Mesothelial cell of epicardium (in vitro differentiated cells): ENCODE results near the gene KRT34. TPM values are rescaled to one million over a fixed set of nuclear protein-coding genes. Genes with fewer than 3 reads are reported as not detected.
"Not testable (repeated sequence)": the region's sequence is repeated elsewhere in the genome, so short reads cannot be mapped to it uniquely, and the experiment has no call there.

ENCODE experiments used
- DNase-seq, 2 experiments: peaks; one replicate each; pipeline ENCODE4 v3.0.0; 2021; ENCODE audit warnings: low spot score in 2 of 2; ENCODE audit not compliant: unreplicated experiment in 2 of 2
- H3K27ac Mint-ChIP-seq: 2 replicates; pipeline ENCODE4 v1.8.0; 2021; ENCODE audit warnings: mixed read lengths
- H3K27me3 Mint-ChIP-seq: 2 replicates; pipeline ENCODE4 v1.8.0; 2021; ENCODE audit warnings: low read depth, mixed read lengths
- H3K36me3 Mint-ChIP-seq: 2 replicates; pipeline ENCODE4 v1.8.0; 2021; ENCODE audit warnings: mixed read lengths
- H3K4me1 Mint-ChIP-seq: 2 replicates; pipeline ENCODE4 v1.8.0; 2021; ENCODE audit warnings: mixed read lengths
- H3K4me3 Mint-ChIP-seq: 2 replicates; pipeline ENCODE4 v1.8.0; 2021; ENCODE audit warnings: mild to moderate bottlenecking, moderate library complexity, mixed read lengths
- H3K9me3 Mint-ChIP-seq: 2 replicates; pipeline ENCODE4 v1.8.0; 2021; ENCODE audit warnings: mixed read lengths
- total RNA-seq: library from RNA; stranded (reverse); gene quantifications from 3 replicates; pipeline ENCODE4 v1.2.1, GENCODE V29; 2021
- TF ChIP-seq, protein P1 (sequence below): fragments of 200-600 bp; sonication (generic); IDR thresholded peaks from one replicate; pipeline ENCODE4 v1.5.0; 2021; ENCODE audit warnings: antibody characterized with exemption; ENCODE audit not compliant: unreplicated experiment

KRT34 gene
- total RNA-seq, result not detected in 3 replicates

GRCh38 chr17:41381943-41382342 lies at the start of gene KRT34:
KRT34 (minus strand) TSS chr17:41382306; CDS start chr17:41382246, 60 bp downstream.
- not testable (repeated sequence) for H3K27ac Mint-ChIP-seq, H3K27me3 Mint-ChIP-seq, H3K4me1 Mint-ChIP-seq, DNase-seq, H3K9me3 Mint-ChIP-seq, H3K4me3 Mint-ChIP-seq, H3K36me3 Mint-ChIP-seq

GRCh38 chr17:41430376-41430775 lies 48.3 kb upstream of the KRT34 start:
- not testable (repeated sequence) for H3K4me3 Mint-ChIP-seq, H3K36me3 Mint-ChIP-seq, H3K9me3 Mint-ChIP-seq, DNase-seq, H3K27me3 Mint-ChIP-seq, H3K27ac Mint-ChIP-seq, H3K4me1 Mint-ChIP-seq

DNA sequence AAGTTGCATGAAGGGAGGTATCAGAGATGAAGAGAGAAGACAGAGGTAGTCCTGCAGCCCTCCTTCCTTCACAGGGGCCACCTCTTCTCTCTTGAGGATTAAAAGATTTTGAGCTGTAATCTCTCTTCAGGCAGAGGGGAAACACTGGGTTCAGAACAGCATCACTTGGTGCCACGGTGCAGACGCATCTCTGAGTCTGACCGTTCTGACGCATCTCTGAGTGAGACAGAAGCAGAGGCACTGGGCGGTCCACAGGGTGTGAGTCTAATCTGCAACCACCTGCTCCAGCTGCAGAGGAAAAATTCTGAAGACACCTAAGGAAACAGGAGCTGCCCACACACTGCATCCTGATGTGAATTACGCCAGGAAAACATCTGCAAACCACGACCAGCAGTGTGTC lies 47.6 kb upstream of the KRT34 start:
- Mint-ChIP-seq H3K36me3 (no peaks in the 10 kb centered on the region), H3K4me1 (peaks cover 7% of the 10 kb centered on the region), H3K27me3 (no peaks in the 10 kb centered on the region), H3K27ac (no peak overlapping the region), H3K9me3 (no peaks in the 10 kb centered on the region), H3K4me3 (no peak overlapping the region)
- TF ChIP-seq, protein P1, sequence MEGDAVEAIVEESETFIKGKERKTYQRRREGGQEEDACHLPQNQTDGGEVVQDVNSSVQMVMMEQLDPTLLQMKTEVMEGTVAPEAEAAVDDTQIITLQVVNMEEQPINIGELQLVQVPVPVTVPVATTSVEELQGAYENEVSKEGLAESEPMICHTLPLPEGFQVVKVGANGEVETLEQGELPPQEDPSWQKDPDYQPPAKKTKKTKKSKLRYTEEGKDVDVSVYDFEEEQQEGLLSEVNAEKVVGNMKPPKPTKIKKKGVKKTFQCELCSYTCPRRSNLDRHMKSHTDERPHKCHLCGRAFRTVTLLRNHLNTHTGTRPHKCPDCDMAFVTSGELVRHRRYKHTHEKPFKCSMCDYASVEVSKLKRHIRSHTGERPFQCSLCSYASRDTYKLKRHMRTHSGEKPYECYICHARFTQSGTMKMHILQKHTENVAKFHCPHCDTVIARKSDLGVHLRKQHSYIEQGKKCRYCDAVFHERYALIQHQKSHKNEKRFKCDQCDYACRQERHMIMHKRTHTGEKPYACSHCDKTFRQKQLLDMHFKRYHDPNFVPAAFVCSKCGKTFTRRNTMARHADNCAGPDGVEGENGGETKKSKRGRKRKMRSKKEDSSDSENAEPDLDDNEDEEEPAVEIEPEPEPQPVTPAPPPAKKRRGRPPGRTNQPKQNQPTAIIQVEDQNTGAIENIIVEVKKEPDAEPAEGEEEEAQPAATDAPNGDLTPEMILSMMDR, result no peak
- no peak for DNase-seq

GRCh38 chr17:41428591-41429291 lies 46.6 kb upstream of the KRT34 start:
- no peak for DNase-seq

GRCh38 chr17:41424111-41424635 lies 42.1 kb upstream of the KRT34 start, which contains the start of gene KRT37:
KRT37 (minus strand) TSS chr17:41424585; CDS start chr17:41424523, 62 bp downstream.
- H3K9me3 Mint-ChIP-seq, result no peaks in the 10 kb centered on the region

More at GRCh38 chr17:41428591-41429291, 46.6 kb upstream of the KRT34 start:
- TF ChIP-seq, protein P1, result no peak
- H3K36me3 Mint-ChIP-seq, result no peaks in the 10 kb centered on the region
- no peaks in the 10 kb centered on the region for H3K27me3 Mint-ChIP-seq
- peaks cover 4% of the 10 kb centered on the region for H3K4me1 Mint-ChIP-seq
- H3K27ac Mint-ChIP-seq, result no peak overlapping the region
- no peak overlapping the region for H3K4me3 Mint-ChIP-seq
- no peaks in the 10 kb centered on the region for H3K9me3 Mint-ChIP-seq

DNA sequence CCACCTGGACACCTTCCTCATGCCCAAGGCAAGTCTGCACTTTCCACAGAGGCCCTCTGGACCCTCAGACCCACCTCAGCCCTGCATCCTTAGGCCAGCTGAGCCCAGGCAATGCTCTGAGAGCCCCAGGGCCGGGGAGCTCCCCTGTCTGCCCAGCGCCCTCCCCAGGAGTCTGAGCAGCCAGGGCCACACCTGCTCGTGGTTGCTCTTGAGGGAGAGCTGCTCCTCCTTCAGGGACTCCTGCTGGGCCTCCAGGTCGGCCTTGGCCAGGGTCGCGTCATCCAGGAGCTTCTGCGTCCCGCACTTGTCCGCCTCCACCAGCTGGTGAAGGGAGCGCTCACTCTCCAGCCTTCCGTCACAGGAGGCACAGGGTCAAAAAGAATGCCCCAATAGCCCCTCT lies 40.5 kb upstream of the KRT34 start:
- DNase-seq, H3K27me3 Mint-ChIP-seq, H3K36me3 Mint-ChIP-seq, H3K4me3 Mint-ChIP-seq, H3K27ac Mint-ChIP-seq, H3K9me3 Mint-ChIP-seq: not testable (repeated sequence)
- H3K4me1 Mint-ChIP-seq, result peaks cover 28% of the 10 kb centered on the region

More at GRCh38 chr17:41424111-41424635, 42.1 kb upstream of the KRT34 start, which contains the start of gene KRT37:
- Mint-ChIP-seq H3K4me1 (peaks cover 17% of the 10 kb centered on the region), H3K27me3 (no peaks in the 10 kb centered on the region), H3K36me3 (no peaks in the 10 kb centered on the region), H3K4me3 (no peak within 1 kb of the TSS), H3K27ac (no peak within 1 kb of the TSS)
- TF ChIP-seq, protein P1, result no peak
- DNase-seq, result no peak

GRCh38 chr17:41421617-41422016 lies 39.5 kb upstream of the KRT34 start:
- DNase-seq, result no peak
- Mint-ChIP-seq H3K9me3 (no peaks in the 10 kb centered on the region), H3K4me3 (no peak overlapping the region), H3K27me3 (no peaks in the 10 kb centered on the region), H3K36me3 (no peaks in the 10 kb centered on the region), H3K27ac (peak overlapping the region; percentile 66), H3K4me1 (peaks cover 34% of the 10 kb centered on the region)
- TF ChIP-seq, protein P1, result no peak
